Transverse colon (tissue), 4 donors: Measurements from ENCODE around the gene ATL3. TPM values are rescaled to one million over a fixed set of nuclear protein-coding genes. Genes with fewer than 3 reads are reported as not detected.
A peak's percentile ranks its signal among the peaks of the same experiment; 100 is the strongest.

Source experiments
- DNase-seq: peaks from one replicate; pipeline ENCODE4 v3.0.0-alpha.2; 2019
- H3K27ac ChIP-seq, 4 donors: fragments of 200-600 bp; sonication (generic); 2 replicates each; pipeline ENCODE4 v1.5.1; 2016 to 2018; ENCODE audit warnings: inconsistent platforms in 4 of 4
- H3K27me3 ChIP-seq: fragments of 200-600 bp; sonication (generic); 2 replicates; pipeline ENCODE4 v1.5.1; 2017; ENCODE audit warnings: inconsistent platforms
- H3K36me3 ChIP-seq, 4 donors: fragments of 200-600 bp; sonication (generic); 2 replicates each; pipeline ENCODE4 v1.5.1; 2017 to 2019; ENCODE audit warnings: inconsistent platforms in 4 of 4
- H3K4me1 ChIP-seq, 4 donors: fragments of 200-600 bp; sonication (generic); 2 replicates each; pipeline ENCODE4 v1.5.1; 2017 to 2020; ENCODE audit warnings: inconsistent platforms in 4 of 4
- H3K4me3 ChIP-seq, 4 donors: fragments of 200-600 bp; sonication (generic); 1 replicate in 1 of 4; 2 replicates in 3 of 4; pipeline versions ENCODE4 v1.5.1 to v1.6.1; 2017 to 2019; ENCODE audit warnings: inconsistent platforms in 4 of 4
- H3K9me3 ChIP-seq, 2 donors: fragments of 200-600 bp; sonication (generic); 2 replicates each; pipeline ENCODE4 v1.5.1; 2017 to 2019; ENCODE audit warnings: inconsistent platforms in 2 of 2
- EP300 ChIP-seq: sonication (generic); formaldehyde crosslinking; IDR thresholded peaks from one replicate; pipeline ENCODE4 v1.6.1; 2017; ENCODE audit warnings: antibody characterized with exemption, low read depth
- POLR2A ChIP-seq: fragments of 450-650 bp; IDR thresholded peaks from one replicate; pipeline ENCODE4 v1.6.1; 2016; ENCODE audit warnings: antibody characterized with exemption, mild to moderate bottlenecking, moderate library complexity
- POLR2AphosphoS5 ChIP-seq, 3 donors: sonication (generic); formaldehyde crosslinking; IDR thresholded peaks; one replicate each; pipeline ENCODE4 v1.6.1; 2016; ENCODE audit warnings: antibody characterized with exemption in 3 of 3
- WGBS, 2 donors: methylation state at CpG; one replicate each; pipeline ENCODE4 v1.1.5; 2018; ENCODE audit warnings: low coverage in 1 of 2; 5-methylcytosine and 5-hydroxymethylcytosine counted together
- in situ Hi-C, 4 donors: fragments of 200-750 bp; cut with MboI; loops; one replicate each; pipeline versions ENCODE4 v1.15.0 to v1.15.1; 2017; ENCODE audit warnings: low sequenced_read_pairs in 3 of 4, low pct_ligation_motif_present in 1 of 4, low pct_unique_long_range_greater_than_20kb in 1 of 4
- intact Hi-C: fragments of 100-400 bp; cut with DNase I; formaldehyde crosslinking; loops from one replicate; pipeline ENCODE4 v1.15.1; 2023; ENCODE audit warnings: low total_unique reads
- total RNA-seq, 4 donors: library from RNA; depleted of rRNA; stranded (reverse); fragments of >200 nt; gene quantifications; one replicate each; pipeline ENCODE4 v1.1.0, GENCODE V29; 2016
- TF ChIP-seq, protein P1 (sequence below), 5 experiments: fragments of 200-600 bp in 3 of 5; fragments of 450-650 bp in 2 of 5; sonication (generic) in 3 of 5; IDR thresholded peaks; 1 replicate in 2 of 5; 2 replicates in 3 of 5; pipeline ENCODE4 v1.5.1; 2016 to 2017; ENCODE audit warnings: antibody characterized with exemption in 5 of 5, inconsistent platforms in 3 of 5, mild to moderate bottlenecking in 2 of 5, moderate library complexity in 1 of 5

ATL3 gene
- total RNA-seq, 4 donors from 2014 or later: 18.7 to 60.8 (median 40.0) TPM

DNA sequence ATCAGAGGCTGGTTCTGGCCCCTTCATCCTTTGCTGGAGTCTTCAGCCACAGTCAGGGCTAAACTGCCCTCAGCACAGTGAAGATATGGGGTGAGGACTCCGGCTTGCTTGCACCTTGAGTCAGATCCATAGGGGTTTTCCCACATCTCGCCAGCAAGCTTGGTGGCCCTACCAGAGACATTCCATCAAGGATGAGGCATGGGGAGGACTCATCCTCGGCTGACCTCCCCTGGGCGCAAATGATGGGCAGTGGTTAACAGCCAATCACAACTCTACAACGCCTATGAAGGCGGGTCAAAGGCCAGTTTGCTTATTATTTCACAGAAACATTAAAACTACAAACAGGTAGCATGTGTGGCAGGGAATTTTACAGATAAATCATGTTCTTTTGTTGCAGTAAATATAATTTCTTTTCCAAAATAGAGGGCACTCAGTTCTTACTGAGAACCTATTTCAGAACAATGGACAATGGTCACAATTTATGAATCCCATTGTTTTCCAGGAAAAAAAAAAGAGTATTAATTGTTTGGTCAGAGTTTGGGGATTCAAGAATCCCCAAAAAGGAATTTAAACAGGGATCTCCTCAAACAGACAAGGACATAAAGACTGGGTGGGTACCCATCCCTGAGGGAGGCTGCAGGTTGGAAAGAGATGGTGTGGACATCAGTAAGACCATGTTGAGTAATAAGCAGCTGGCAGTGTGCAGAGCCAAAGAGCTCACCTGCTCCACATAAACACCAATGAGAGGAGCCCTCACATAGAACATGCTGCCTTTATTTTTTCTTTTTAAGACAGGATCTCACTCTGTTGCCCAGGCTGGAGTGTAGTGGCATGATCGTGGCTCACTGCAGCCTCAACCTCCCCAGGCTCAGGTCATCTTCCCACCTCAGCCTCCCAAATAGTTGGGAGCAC is 71.7 kb downstream of the ATL3 start:
- DNase-seq: no peak
- peaks cover 0 to 5% (median 2%) of the 10 kb centered on the region in 4 donors for H3K4me1 ChIP-seq
- no peaks in the 10 kb centered on the region for H3K9me3 ChIP-seq
- no peak for TF ChIP-seq POLR2AphosphoS5 (IDR thresholded peaks at IDR 0.05)
- no peak for TF ChIP-seq EP300
- TF ChIP-seq, protein P1, sequence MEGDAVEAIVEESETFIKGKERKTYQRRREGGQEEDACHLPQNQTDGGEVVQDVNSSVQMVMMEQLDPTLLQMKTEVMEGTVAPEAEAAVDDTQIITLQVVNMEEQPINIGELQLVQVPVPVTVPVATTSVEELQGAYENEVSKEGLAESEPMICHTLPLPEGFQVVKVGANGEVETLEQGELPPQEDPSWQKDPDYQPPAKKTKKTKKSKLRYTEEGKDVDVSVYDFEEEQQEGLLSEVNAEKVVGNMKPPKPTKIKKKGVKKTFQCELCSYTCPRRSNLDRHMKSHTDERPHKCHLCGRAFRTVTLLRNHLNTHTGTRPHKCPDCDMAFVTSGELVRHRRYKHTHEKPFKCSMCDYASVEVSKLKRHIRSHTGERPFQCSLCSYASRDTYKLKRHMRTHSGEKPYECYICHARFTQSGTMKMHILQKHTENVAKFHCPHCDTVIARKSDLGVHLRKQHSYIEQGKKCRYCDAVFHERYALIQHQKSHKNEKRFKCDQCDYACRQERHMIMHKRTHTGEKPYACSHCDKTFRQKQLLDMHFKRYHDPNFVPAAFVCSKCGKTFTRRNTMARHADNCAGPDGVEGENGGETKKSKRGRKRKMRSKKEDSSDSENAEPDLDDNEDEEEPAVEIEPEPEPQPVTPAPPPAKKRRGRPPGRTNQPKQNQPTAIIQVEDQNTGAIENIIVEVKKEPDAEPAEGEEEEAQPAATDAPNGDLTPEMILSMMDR (IDR thresholded peaks at IDR 0.05): no peak
- TF ChIP-seq POLR2A: no peak
- in situ Hi-C loops: no loop called here
- H3K27me3 ChIP-seq: no peaks in the 10 kb centered on the region
- 20 to 84% methylated on average over 1 to 7 of the region's 7 CpGs for WGBS, 2 donors
- intact Hi-C loops: no loop called here
- no peaks in the 10 kb centered on the region for H3K36me3 ChIP-seq
- H3K27ac ChIP-seq: no peak overlapping the region
- no peak overlapping the region for H3K4me3 ChIP-seq

DNA sequence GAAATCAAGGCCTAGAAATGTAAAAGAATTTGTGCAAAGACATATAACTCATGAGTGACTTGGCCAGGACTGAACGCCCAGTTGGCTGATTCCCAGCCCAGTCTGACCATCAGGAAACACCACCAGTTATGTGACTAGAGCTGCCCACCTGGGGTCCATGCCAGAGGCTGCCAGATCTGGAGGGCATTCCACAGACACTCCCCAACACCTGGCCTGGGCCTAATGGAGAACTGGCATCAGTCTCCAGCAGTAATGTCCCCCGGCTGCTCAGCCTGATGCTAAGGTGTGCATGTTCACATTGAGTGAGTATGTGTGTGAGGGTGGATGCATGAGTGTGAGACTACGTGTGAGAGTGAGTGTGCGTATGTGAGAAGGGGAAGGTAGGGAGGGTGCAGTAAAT is 72.6 kb downstream of the ATL3 start:
- intact Hi-C loops: no loop called here
- TF ChIP-seq POLR2AphosphoS5 (IDR thresholded peaks at IDR 0.05): no peak
- TF ChIP-seq POLR2A: no peak
- TF ChIP-seq, protein P1 (IDR thresholded peaks at IDR 0.05): no peak
- no peak for TF ChIP-seq EP300

DNA sequence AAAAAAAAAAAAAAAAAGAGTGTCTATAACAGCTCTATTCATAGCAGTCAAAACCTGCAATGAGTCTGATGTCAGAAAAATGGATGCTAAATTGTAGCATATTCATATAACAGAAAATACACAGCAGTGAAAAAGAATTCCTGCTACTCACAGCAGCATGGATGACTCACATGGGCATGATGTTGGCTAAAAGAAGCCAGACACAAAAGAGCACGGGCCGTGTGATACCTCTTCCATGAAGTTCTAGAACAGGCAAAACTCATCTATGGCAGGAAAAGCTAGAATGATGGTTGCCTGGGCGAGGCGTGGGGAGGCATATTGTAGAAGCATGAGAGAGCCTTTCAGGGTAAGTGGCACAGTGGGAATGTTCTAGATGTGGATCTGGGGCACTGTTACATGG is 75.9 kb downstream of the ATL3 start:
- no peak for DNase-seq
- 85 to 89% methylated on average over 4 of the region's 4 CpGs for WGBS, 2 donors
- H3K4me1 ChIP-seq: no peaks in the 10 kb centered on the region
- H3K9me3 ChIP-seq: no peaks in the 10 kb centered on the region
- H3K36me3 ChIP-seq: no peaks in the 10 kb centered on the region
- no peaks in the 10 kb centered on the region for H3K27me3 ChIP-seq
- no peak for TF ChIP-seq POLR2AphosphoS5 (IDR thresholded peaks at IDR 0.05)
- TF ChIP-seq, protein P1 (IDR thresholded peaks at IDR 0.05): no peak
- TF ChIP-seq EP300: no peak
- no peak for TF ChIP-seq POLR2A
- intact Hi-C loops: no loop called here
- H3K4me3 ChIP-seq: no peak overlapping the region
- in situ Hi-C loops: no loop called here
- no peak overlapping the region for H3K27ac ChIP-seq

More for the DNA sequence above, 72.6 kb downstream of the ATL3 start:
- no peak overlapping the region for H3K4me3 ChIP-seq
- no peaks in the 10 kb centered on the region for H3K9me3 ChIP-seq
- peaks cover 0 to 5% (median 2%) of the 10 kb centered on the region in 4 donors for H3K4me1 ChIP-seq
- H3K27ac ChIP-seq: no peak overlapping the region
- no peaks in the 10 kb centered on the region for H3K27me3 ChIP-seq
- DNase-seq: no peak
- no peaks in the 10 kb centered on the region for H3K36me3 ChIP-seq
- 73 to 85% methylated on average over 3 to 4 of the region's 4 CpGs for WGBS, 2 donors
- in situ Hi-C loops: no loop called here

DNA sequence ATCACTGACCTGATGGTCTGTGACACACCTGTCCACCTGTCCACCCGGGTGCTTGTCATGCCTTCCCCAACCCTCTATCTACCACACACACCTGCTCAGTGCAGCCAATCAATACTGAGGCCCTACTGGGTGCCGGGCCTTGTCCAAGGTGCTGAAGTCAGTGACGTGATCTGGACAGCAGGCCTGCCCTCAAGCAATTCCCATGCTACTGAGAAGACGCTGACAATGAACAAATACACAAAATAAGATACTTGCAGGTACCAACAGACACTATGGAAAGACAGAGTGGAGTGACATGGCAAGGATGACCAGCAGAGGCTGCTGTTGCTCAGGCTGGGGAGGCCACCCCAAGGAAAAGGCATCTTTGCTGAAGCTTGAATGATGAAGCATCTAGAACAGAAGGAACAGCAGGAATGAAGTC is 78.2 kb downstream of the ATL3 start:
- no peak overlapping the region for H3K27ac ChIP-seq
- peak; percentile 18 for DNase-seq
- no peaks in the 10 kb centered on the region for H3K9me3 ChIP-seq
- in situ Hi-C loops (no loop called here), intact Hi-C loops (no loop called here)
- no peaks in the 10 kb centered on the region for H3K27me3 ChIP-seq
- 40 to 74% methylated on average over 1 to 4 of the region's 4 CpGs for WGBS, 2 donors
- no peaks in the 10 kb centered on the region for H3K4me1 ChIP-seq
- TF ChIP-seq EP300 (no peak), POLR2AphosphoS5 (IDR thresholded peaks at IDR 0.05) (no peak)
- TF ChIP-seq, protein P1 (IDR thresholded peaks at IDR 0.05): peak; percentile 27 to 49 (median 32)
- no peaks in the 10 kb centered on the region for H3K36me3 ChIP-seq
- H3K4me3 ChIP-seq: no peak overlapping the region
